K562 (cell line): ENCODE data around the gene OLR1.

Experiments
- CBX5 ChIP-seq: IDR thresholded peaks from 2 replicates; pipeline ENCODE4 v1.6.1; 2014; ENCODE audit warnings: low read depth, borderline replicate concordance
- CC2D1A ChIP-seq: fragments of 450-650 bp; IDR thresholded peaks from 2 replicates; pipeline ENCODE4 v1.6.1; 2017; ENCODE audit warnings: mild to moderate bottlenecking
- EZH2 ChIP-seq: IDR thresholded peaks from 2 replicates; pipeline ENCODE4 v1.6.1; 2012; ENCODE audit warnings: low read depth, mild to moderate bottlenecking, inconsistent platforms, low read length, borderline replicate concordance
- MAX ChIP-seq: sonication (generic); formaldehyde crosslinking; IDR thresholded peaks from 2 replicates; pipeline ENCODE4 v1.9.0; 2022; ENCODE audit warnings: mild to moderate bottlenecking, missing genetic modification reagents

DNA sequence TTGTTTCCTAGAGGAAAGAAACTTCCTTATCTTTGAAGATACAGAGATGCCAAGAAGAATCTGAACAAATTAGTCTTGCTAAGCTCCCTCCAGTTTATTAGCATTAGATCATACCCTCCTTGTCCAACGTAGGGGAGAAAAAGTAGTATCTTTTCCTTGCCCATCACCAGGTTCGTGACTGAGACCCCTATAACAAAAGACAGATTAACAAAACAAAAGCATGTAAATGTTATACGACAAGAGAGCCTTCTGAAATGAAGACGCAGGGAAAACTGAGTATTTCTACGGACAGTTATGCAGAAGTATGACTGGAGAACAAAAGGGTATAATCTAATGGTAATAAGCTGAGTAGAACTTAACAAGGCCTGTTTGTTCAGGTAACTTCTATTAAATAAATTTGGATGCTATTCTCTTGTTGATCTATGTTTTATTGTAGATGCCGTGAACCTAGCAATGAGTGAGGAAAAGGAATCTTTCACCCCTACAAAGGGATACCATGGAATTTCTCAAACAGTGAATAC, 39.0 kb downstream of the OLR1 start:
- TF ChIP-seq EZH2 (no peak), MAX (CRISPR knock-in tag) (no peak), CBX5 (no peak), CC2D1A (no peak)
